Uterus (tissue), 4 donors: Measurements from ENCODE around the gene MED16. TPM values are rescaled to one million over a fixed set of nuclear protein-coding genes. Genes with fewer than 3 reads are reported as not detected.

ENCODE experiments used
- DNase-seq, 2 donors: peaks; one replicate each; pipeline ENCODE4 v3.0.0-alpha.2; 2019 to 2020
- H3K27ac ChIP-seq, 2 donors: fragments of 200-600 bp; sonication (generic); 1 replicate in 1 of 2; 2 replicates in 1 of 2; pipeline ENCODE4 v1.5.1; 2016 to 2018
- H3K27me3 ChIP-seq, 2 donors: fragments of 200-600 bp; sonication (generic); one replicate each; pipeline ENCODE4 v1.5.1; 2018 to 2019; ENCODE audit warnings: control low read depth in 1 of 2
- H3K36me3 ChIP-seq, 2 donors: fragments of 200-600 bp; sonication (generic); one replicate each; pipeline ENCODE4 v1.5.1; 2019; ENCODE audit warnings: control low read depth in 1 of 2
- H3K4me1 ChIP-seq, 2 donors: fragments of 200-600 bp; sonication (generic); one replicate each; pipeline ENCODE4 v1.5.1; 2018 to 2019; ENCODE audit warnings: control low read depth in 1 of 2
- H3K4me3 ChIP-seq, 2 donors: fragments of 200-600 bp; sonication (generic); 1 replicate in 1 of 2; 2 replicates in 1 of 2; pipeline ENCODE4 v1.5.1; 2018 to 2019; ENCODE audit warnings: mild to moderate bottlenecking in 1 of 2
- H3K9me3 ChIP-seq, 2 donors: fragments of 200-600 bp; sonication (generic); one replicate each; pipeline ENCODE4 v1.5.1; 2019; ENCODE audit warnings: control low read depth in 1 of 2
- CTCF ChIP-seq, 4 experiments: fragments of 200-600 bp in 2 of 4; fragments of 450-650 bp in 2 of 4; sonication (generic) in 2 of 4; IDR thresholded peaks; one replicate each; pipeline ENCODE4 v1.5.1; 2016 to 2019; ENCODE audit warnings: antibody characterized with exemption in 4 of 4, mild to moderate bottlenecking in 2 of 4, moderate library complexity in 1 of 4
- POLR2A ChIP-seq, 2 donors: fragments of 450-650 bp; IDR thresholded peaks; one replicate each; pipeline ENCODE4 v1.6.1; 2016; ENCODE audit warnings: antibody characterized with exemption in 2 of 2, mild to moderate bottlenecking in 1 of 2, moderate library complexity in 1 of 2
- intact Hi-C: fragments of 100-400 bp; cut with DNase I; formaldehyde crosslinking; loops from one replicate; pipeline ENCODE4 v1.15.1; 2023; ENCODE audit warnings: low total_unique reads
- total RNA-seq, 4 donors: library from RNA; depleted of rRNA in 3 of 4; stranded (reverse); fragments of >200 nt in 3 of 4; gene quantifications; one replicate each; pipeline versions ENCODE4 v1.1.0 to v1.2.4, GENCODE V29; 2014 to 2023
- donor health status: DM: yes; HTN: yes; CAD: no.

The MED16 gene
- total RNA-seq, 4 donors from 2014 or later = 12.0 to 69.1 (median 43.1) TPM

GRCh38 chr19:848386-848921 lies 44.5 kb downstream of the MED16 start:
- intact Hi-C loops = no loop called here
- H3K27ac ChIP-seq = no peak overlapping the region
- H3K27me3 ChIP-seq = peaks cover 9 to 36% of the 10 kb centered on the region in 2 donors
- DNase-seq = no peak
- no peak for TF ChIP-seq CTCF (IDR thresholded peaks at IDR 0.05)
- TF ChIP-seq POLR2A (IDR thresholded peaks at IDR 0.05) = no peak
- no peaks in the 10 kb centered on the region for H3K36me3 ChIP-seq
- H3K4me3 ChIP-seq = no peak overlapping the region
- no peaks in the 10 kb centered on the region for H3K9me3 ChIP-seq
- H3K4me1 ChIP-seq = peaks cover 3 to 8% of the 10 kb centered on the region in 2 donors

GRCh38 chr19:845707-846521 lies 47.1 kb downstream of the MED16 start:
- Histone ChIP-seq H3K36me3 (no peaks in the 10 kb centered on the region), H3K27me3 (peaks cover 0 to 33% of the 10 kb centered on the region in 2 donors), H3K4me3 (no peak overlapping the region), H3K27ac (no peak overlapping the region), H3K4me1 (peaks cover 3 to 12% of the 10 kb centered on the region in 2 donors), H3K9me3 (no peaks in the 10 kb centered on the region)
- TF ChIP-seq CTCF (IDR thresholded peaks at IDR 0.05) (no peak), POLR2A (IDR thresholded peaks at IDR 0.05) (no peak)
- intact Hi-C loops = no loop called here
- no peak for DNase-seq

- peaks cover 0 to 33% of the 10 kb centered on the region in 2 donors for H3K27me3 ChIP-seq
- no peak for DNase-seq
- intact Hi-C loops = no loop called here
- H3K4me1 ChIP-seq = peaks cover 0 to 12% of the 10 kb centered on the region in 2 donors
- H3K4me3 ChIP-seq = no peak overlapping the region
- no peak for TF ChIP-seq POLR2A (IDR thresholded peaks at IDR 0.05)
- no peak for TF ChIP-seq CTCF (IDR thresholded peaks at IDR 0.05)
- no peaks in the 10 kb centered on the region for H3K36me3 ChIP-seq
- no peak overlapping the region for H3K27ac ChIP-seq
- H3K9me3 ChIP-seq = no peaks in the 10 kb centered on the region
Observed at GRCh38 chr19:844546-844971, 48.4 kb downstream of the MED16 start.

- intact Hi-C loops = no loop called here
- no peak for DNase-seq
- H3K9me3 ChIP-seq = no peaks in the 10 kb centered on the region
- H3K36me3 ChIP-seq = no peaks in the 10 kb centered on the region
- H3K27ac ChIP-seq = no peak overlapping the region
- TF ChIP-seq POLR2A (IDR thresholded peaks at IDR 0.05) = no peak
- TF ChIP-seq CTCF (IDR thresholded peaks at IDR 0.05) = no peak
- no peak overlapping the region for H3K4me3 ChIP-seq
- peaks cover 0 to 33% of the 10 kb centered on the region in 2 donors for H3K27me3 ChIP-seq
- H3K4me1 ChIP-seq = peaks cover 0 to 12% of the 10 kb centered on the region in 2 donors
Observed at GRCh38 chr19:843836-844545, 49.0 kb downstream of the MED16 start.
